ENCODE results near the gene SYCP2L.

- TF ChIP-seq CTCF (conservative IDR thresholded peaks at IDR 0.05; ENCODE audit: low read depth, low read length) (no peak), EZH2 (IDR thresholded peaks at IDR 0.05; ENCODE audit: borderline replicate concordance, low read depth, low read length, poor library complexity, severe bottlenecking) (no peak)
These were observed 122.5 kb downstream of the SYCP2L start for GRCh38 chr6:11009353-11009752.

All from A673 (cell line).